GM21619 (cell line): ENCODE results near the gene SLC6A16.
"Not testable (repeated sequence)": the region's sequence is repeated elsewhere in the genome, so short reads cannot be mapped to it uniquely, and the experiment has no call there.

Experiments
- ATAC-seq: cut with Tn5 transposase; IDR thresholded peaks from one replicate; pipeline ENCODE4 v1.9.1; 2021; ENCODE audit not compliant: unreplicated experiment

SLC6A16 gene

DNA sequence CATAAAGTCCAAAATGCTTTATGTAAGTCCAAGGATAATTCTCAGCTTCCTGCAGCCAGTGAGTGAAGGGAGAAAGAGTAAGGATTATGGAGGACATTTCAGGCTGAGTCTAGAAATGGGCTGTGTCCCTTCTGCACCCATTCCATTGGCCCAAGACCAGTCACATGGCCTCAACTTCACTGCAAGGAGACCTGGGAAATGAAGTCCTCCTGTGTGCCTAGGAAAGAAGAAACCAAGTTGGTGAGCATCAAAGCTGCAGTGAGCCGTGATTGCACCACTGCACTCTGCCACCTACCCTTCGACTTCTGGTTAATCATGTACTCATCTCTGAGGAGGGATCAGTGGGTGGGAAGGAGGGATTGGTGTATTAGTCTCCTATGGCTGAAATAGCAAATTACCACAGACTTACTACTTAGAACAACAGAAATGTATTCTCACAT lies 6.6 kb upstream of the SLC6A16 start:
- no peak for ATAC-seq

DNA sequence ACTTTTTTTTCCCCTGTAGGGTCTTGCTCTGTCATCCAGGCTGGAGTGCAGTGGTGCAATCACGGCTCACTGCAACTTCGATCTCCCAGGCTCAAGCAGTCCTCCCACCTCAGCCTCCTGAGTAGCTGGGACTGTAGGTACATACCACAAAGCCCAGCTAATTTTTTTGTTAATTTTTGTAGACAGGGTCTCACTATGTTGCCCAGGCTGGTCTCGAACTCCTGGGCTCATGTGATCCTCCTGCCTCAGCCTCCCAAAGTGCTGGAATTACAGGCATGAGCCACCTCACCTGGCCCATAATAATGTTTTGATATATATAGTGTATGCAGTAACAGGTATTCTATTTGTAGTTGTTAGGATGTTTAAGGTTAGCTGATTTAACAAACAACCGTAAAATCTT lies 6.2 kb upstream of the SLC6A16 start:
- not testable (repeated sequence) for ATAC-seq

DNA sequence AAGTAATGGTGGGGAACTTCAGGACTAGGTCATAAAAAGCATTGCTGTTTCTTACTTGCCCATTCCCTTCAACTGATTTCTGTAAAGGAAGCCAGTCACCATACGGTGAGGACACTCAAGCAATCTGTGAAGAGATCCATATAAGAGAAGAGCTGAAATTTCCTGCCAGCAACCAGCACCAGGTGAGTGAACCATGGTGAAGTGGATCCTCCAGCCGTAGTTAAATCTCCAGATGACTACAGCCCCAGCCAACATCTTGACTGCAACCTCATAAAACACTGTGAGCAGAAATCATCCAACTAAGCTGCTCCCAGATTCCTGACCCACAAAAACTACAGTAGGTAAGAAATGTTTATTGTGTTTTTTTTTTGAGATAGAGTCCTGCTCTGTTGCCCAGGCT lies 3.8 kb upstream of the SLC6A16 start:
- no peak for ATAC-seq

DNA sequence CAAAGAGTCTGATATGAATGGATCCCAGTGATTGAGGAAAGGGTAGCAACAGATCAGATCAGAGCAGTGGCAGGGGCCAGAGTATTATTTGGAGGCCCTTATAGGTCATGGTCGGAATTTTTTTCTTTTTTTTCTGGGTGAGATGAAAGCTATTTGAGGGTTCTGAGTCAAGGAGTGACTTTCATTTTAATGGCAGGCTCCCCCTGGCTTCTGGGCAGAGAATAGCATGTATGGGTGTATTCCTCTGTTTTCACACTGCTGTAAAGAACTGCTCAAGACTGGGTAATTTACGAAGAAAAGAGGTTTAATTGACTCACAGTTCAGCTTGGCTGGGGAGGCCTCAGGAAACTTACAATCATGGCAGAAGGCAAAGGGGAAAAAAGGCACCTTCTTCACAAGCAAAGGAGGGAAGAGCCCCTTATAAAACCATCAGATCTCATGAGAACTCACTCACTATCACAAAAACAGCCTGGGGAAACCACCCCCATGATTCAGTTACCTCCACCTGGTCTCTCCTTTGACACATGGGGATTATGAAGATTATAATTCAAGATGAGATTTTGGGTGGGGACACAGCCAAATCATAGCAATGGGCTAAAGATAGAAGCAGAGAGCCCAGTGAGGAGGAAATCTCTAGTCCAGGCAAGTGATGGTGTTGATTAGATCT lies 3.0 kb upstream of the SLC6A16 start:
- ATAC-seq = no peak

DNA sequence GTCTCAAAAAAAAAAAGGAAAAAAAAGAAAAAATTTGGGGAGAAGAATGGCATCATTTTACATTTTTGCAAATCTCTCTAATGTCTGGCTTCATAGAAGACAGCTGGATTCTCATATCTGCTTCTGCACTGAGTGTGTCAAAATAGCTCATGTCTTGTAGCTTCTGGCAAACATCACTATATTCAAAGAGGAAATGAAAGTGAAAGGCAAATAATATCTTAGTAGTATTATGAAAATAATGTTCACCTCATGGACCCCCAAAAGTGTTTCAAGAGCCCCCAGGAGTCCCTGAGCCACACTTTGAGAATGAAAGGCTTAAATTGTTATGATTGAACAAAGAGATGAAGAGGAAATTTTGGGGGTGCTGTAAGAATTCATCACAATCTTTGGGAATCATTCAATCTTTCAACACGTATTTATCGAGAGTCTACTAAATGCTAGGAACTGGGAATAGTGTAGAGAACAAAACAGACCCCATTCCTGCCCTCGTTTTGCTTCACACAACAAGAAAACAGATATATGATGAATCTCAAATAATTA lies 1.2 kb upstream of the SLC6A16 start:
- ATAC-seq = no peak

DNA sequence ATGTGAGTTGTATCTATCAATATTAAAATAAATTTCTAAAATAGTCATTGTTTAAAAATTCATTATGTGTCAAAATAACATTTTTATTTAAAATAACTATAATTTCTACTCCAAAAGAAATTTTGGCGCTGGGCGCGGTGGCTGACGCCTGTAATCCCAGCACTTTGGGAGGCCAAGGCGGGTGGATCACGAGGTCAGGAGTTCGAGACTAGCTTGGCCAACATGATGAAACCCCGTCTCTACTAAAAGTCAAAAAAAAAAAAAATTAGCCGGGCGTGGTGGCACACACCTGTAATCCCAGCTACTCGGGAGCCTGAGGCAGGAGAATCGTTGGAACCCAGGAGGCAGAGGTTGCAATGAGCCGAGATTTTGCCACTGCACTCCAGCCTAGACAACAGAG lies 765 bp upstream of the SLC6A16 start:
- not testable (repeated sequence) for ATAC-seq

DNA sequence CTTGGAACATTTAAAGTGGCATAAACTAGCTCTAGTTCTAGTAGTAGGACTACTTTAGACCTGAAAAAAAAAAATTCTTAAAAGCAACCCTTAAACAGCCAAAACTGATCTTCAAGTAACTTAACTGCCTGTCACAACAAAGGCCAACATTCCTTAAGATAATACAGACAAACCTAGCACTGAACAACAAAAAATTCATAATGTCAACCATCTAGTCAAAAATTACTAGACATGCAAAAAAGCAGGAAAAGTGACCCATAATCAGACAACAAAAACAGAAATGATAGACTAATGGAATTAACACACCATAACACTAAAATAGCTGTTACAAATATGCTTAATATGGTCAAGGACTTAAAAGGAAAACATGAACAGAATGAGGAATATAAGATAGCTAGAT lies 6.7 kb downstream of the SLC6A16 start:
- no peak for ATAC-seq

DNA sequence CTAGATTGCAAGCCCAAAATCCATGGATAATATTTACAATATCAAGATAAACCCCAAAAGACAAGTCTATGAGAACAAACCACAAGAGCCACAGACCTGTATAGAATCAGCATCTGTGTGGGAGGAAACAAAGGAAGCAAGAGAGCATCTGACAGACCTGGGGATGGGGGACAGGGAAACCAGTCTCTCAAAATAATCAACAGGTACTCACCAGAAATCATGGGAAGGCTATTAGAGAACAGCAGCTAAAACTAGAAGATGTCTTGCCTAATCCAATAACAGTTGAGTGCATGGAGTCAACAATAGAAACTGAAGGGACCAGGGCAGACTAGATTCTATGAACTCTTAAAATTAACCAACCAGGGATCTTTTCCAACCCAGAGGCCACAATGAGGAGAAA lies 8.7 kb downstream of the SLC6A16 start:
- no peak for ATAC-seq

DNA sequence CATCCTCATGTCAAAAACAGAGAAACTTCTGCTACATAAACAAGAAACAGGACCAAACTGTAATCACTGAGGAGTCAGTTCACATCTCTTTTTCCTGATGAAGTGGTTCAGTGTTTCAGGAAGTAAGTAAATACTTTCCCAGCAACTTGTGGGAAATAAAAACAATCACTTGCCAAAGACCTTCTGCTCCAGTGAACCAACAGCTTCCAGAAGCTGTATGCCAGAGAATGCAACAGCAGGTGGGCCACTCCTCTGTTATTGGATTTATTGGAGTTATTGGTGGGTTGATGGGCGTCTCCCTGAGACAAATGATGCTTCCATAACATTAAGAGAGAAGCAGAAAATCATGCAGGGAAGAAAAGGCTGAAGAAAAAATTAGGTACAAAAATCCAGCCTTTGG lies 9.9 kb downstream of the SLC6A16 start:
- ATAC-seq = no peak

DNA sequence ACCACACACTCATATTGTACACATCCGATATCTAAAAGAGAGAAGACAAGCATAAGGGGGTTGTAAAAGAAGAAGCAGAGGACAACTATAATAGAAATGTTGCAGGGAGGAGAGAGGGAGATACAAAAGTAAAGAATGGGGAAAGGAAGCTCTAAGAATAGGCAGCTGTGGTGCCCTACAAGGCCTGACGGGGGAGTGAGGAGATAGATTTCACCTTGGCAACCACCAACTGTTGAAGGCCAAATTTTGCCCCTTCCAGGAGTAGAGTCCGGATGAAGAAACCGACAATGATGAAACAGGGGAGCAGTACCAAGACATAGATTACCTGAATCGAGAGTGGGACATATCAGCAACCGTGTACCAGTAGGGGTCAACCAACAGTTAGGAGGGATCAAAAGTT lies 15.9 kb downstream of the SLC6A16 start:
- no peak for ATAC-seq

DNA sequence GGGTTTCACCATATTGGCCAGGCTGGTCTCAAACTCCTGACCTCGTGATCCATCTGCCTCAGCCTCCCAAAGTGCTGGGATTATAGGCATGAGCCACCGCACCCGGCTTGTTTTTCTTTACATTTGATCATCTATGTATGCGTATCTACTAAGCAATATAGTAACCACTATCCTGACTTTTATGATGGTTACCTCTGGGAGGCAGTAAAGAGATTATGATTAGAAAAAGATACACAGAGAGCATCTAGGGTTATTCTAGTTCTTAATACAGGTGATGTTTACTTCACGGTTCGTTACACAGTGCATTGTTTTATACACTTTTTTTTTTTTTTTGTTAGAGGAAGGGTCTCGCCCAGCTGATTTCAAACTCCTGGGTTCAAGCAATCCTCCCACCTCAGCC lies 18.3 kb downstream of the SLC6A16 start:
- ATAC-seq = not testable (repeated sequence)

DNA sequence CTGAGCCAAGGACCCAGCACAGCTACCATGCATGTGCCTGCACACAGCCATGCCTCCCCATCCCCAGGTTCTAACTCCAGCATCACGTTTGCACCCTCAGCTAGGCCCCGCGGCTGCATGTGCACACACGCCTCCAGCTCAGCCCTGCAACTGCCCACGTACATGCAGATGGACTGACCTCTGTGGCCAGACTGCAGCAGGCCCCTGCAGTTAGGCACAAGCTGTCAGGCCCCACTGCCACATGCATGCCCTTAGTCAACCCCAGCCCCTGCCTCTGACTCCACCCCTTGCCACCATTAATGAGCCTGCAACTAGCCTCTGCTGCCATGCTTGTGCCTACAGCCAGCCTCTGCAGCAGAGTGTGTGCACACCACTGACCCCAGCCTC lies 23.1 kb downstream of the SLC6A16 start:
- no peak for ATAC-seq

DNA sequence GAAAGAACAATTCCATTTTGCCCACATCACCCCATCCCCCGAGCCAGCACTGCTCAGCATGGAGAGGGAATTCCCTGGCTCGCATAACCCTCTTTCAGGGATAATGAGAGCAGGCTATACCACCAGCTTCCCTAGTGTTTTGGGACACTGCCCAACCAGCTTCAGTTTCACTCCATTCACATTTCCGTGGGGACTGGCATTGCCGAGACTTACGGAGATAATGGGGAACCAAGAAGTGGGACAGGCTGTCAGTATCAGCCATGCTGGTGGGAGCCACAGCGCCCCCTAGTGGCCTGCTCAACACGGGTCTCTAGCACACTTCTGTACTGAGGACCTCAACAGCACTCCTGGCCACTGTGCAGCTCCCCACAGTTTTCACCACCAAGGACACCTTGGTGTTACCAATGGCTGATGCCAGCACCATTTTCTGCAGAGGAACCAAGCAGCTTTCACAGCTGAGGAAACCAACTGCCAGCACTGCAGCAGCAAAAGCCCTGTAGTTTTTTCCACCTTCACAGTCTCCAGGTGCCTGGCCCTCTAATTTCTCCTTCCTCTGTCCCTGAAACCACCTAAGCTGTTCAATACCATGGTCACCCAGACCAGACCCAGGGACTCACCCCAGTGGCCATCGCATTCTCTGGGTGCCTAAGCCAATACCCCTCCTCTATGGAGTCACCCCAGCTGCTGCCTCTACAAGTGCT lies 23.7 kb downstream of the SLC6A16 start:
- ATAC-seq = peak; percentile 56

DNA sequence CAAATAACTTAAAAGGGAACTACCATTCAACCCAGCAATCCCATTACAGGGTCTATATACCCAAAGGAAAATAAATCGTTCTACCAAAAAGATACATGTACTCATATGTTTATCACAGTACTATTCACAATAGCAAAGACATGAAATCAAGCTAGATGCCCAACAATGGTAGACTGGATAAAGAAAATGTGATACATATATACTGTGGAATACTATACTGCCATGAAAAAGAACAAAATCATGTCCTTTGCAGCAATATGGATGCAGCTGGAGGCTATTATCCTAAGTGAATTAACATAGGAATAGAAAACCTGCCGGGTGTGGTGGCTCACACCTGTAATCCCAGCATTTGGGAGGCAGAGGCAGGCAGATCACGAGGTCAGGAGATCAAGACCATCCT lies 26.3 kb downstream of the SLC6A16 start:
- not testable (repeated sequence) for ATAC-seq

DNA sequence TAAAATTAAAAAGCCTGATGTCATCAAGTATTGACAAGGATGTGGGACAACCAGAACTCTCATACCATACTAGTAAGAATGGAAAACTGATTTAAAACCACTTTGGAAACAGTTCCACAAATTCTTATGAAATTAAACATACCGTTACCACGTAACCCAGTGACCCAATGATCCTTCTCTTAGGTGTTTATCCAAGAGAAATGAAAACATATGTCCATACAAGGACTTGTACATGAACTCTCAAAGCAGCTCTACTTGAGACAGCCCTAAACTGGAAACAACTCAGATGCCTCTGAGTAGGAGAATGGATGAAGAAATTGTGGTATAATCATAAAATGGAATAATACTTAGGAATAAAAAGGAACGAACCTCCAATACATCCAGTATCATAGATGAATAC lies 27.6 kb downstream of the SLC6A16 start:
- no peak for ATAC-seq

DNA sequence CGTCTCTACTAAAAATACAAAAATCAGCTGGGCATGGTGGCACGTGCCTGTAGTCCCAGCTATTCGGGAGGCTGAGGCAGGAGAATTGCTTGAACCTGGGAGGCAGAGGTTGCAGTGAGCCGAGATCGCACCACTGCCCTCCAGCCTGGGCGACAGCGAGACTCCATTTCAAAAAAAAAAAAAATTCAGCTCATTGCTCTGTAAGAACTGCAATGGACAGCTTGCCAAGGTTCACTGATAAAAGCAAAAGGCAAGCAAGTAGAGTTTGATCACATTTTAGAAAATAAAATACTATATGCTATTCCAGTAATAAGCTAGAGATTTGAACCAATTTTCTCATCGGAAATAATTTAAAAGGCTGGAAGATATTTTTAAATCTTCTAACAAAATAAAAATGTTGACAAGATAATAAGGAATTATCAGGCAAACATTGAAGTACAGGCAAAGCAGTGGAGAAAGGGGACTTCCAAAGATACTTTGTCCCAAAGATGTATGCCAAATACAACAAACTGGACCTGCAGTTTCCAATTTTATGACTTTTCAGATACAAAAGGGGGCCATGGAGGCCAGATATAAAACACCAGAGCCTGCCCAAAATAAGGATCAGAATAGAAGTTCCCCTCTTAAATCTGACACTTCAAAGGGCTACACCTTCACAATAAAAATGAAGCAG lies 29.6 kb downstream of the SLC6A16 start:
- ATAC-seq = no peak

DNA sequence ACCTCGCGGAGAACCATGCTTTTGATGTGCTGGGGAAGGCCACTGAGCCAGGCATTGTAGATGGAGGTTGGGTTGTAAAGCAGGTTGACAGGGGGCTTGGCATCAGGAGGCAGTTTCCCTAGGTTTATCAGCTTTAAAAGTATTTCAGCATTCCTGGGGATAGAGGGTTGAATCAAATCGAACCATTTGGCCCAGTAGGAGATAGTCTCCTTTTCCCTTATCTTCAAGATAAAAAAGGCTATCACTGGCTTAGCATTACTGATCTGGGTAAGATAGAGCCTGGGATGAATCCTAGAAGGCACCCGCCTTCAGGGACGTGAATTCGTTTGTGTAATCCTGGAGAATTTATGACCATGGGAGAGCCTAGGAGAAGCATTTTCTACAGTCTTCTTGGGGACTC lies 30.6 kb downstream of the SLC6A16 start:
- ATAC-seq = no peak

DNA sequence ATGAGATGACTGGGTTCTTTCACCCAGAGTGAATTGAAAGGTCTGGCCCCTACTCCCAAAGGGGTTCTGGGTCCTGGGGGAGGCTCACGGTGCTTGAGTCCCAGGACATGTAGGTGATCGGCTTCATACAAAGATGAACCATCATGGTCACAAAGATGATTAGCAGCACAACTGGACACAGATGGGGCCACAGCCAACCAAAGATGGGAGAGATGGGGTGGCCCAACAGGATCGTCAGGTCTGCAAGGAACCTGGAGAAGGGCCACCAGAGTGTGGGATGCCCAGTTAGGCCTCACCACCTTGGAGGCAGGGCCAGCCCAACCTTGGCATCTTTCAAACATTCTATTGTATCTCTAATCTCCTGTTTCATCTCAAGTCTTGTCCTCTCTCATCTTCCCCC lies 34.5 kb downstream of the SLC6A16 start:
- no peak for ATAC-seq

DNA sequence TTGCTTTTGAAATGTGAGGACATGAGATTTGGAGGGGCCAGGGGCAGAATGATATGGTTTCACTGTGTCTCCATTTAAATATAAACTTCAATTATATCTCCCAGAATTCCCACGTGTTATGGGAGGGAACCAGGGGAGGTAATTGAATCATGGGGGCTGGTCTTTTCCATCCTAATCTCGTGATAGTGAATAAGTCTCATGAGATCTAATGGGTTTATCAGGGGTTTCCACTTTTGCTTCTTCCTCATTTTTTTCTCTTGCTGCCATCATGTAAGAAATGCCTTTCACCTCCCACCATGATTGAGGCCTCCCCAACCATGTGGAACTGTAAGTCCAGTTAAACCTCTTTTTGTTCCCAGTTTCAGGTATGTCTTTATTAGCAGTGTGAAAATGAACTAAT lies 35.7 kb downstream of the SLC6A16 start:
- not testable (repeated sequence) for ATAC-seq

DNA sequence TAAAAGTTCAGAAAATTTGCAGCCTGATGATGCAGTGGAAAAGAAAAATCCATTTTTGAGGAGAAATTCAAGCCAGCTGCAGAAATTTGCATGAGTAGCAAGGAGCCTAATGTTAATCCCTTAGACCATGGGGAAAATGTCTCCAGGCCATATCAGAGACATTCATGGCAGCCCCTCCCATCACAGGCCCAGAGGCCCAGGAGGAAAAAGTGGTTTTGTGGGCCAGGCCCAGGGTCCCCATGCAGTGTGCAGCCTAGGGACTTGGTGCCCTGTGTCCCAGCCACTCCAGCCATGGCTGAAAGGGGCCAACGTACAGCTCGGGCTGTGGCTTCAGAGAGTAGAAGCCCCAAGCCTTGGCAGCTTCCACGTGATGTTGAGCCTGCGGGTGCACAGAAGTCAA lies 36.8 kb downstream of the SLC6A16 start:
- ATAC-seq = not testable (repeated sequence)

DNA sequence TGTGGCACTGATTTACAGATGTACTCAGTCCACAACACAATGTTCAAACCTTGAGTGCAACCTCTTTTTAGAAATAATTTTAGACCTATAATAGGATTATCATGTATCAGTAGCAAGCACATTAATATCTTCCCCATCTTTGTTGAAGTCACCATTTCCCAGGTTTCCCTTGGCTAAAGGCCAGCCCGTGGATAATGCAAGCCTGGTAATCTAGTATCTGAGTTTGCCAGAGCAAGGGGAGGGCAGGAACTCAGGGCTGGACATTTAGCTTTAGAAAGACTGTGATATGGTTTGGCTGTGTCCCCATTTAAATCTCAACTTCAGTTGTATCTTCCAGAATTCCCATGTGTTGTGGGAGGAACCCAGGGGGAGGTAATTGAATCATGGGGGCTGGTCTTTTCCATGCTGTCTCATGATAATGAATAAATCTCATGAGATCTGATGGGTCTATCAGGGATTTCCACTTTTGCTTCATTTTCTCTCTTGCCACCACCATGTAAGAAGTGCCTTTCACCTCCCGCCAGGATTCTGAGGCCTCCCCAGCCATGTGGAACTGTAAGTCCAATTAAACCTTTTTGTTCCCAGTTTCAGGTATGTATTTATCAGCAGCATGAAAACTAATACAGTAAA lies 37.7 kb downstream of the SLC6A16 start:
- ATAC-seq = no peak

DNA sequence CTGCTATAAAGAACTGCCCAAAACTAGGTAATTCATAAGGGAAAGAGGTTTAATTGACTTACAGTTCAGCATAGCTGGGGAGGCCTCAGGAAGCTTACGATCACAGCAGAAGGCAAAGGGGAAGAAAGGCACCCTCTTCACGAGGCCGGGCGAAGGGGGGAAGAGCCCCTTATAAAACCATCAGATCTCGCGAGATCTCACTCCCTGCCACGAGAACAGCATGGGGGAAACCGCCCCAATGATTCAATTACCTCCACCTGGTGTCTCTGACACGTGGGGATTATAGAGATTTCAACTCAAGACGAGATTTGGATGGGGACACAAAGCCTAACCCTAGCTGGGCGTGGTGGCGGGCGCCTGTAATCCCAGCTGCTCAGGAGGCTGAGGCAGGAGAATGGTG lies 42.8 kb downstream of the SLC6A16 start:
- ATAC-seq = no peak
